Hematopoietic multipotent progenitor cell treated with erythropoietin and hydrocortisone succinate and interleukin-3 and kit ligand, for 17 days (in vitro differentiated cells): ENCODE data around the gene SHISAL2A.
"Not testable (repeated sequence)": the region's sequence is repeated elsewhere in the genome, so short reads cannot be mapped to it uniquely, and the experiment has no call there.

ENCODE experiments used
- DNase-seq: peaks from one replicate; pipeline ENCODE4 v3.0.0-alpha.2; 2015; ENCODE audit warnings: low spot score

Gene SHISAL2A

GRCh38 chr1:52684545-52684944 lies 51.6 kb downstream of the SHISAL2A start:
- no peak for DNase-seq

- DNase-seq: peak; percentile 17
Measured at GRCh38 chr1:52686261-52686751, 53.3 kb downstream of the SHISAL2A start.

- no peak for DNase-seq
Measured at GRCh38 chr1:52686830-52687229, 53.9 kb downstream of the SHISAL2A start.

- no peak for DNase-seq
Measured at GRCh38 chr1:52691821-52692220, 58.9 kb downstream of the SHISAL2A start.

GRCh38 chr1:52692697-52693096 lies 59.7 kb downstream of the SHISAL2A start:
- no peak for DNase-seq

- not testable (repeated sequence) for DNase-seq
Measured at GRCh38 chr1:52693351-52693750, 60.4 kb downstream of the SHISAL2A start.

GRCh38 chr1:52693843-52694242 lies 60.9 kb downstream of the SHISAL2A start:
- no peak for DNase-seq

GRCh38 chr1:52695627-52696026 lies 62.7 kb downstream of the SHISAL2A start:
- no peak for DNase-seq

GRCh38 chr1:52697795-52698674 lies 65.1 kb downstream of the SHISAL2A start, which contains the start of gene COA7:
TSS of gene COA7 (minus strand) at chr1:52698347. CDS start at chr1:52698326, 21 bp downstream.
- DNase-seq: peak; percentile 64

- peak; percentile 33 for DNase-seq
Measured at GRCh38 chr1:52702886-52703787, 70.2 kb downstream of the SHISAL2A start.

GRCh38 chr1:52706136-52706670 lies 73.2 kb downstream of the SHISAL2A start:
- DNase-seq: no peak
